Measurements from ENCODE around the gene TMPRSS6. TPM values are rescaled to one million over a fixed set of nuclear protein-coding genes. Genes with fewer than 3 reads are reported as not detected.
A peak's percentile ranks its signal among the peaks of the same experiment; 100 is the strongest.

The TMPRSS6 gene
- total and polyA plus RNA-seq, 2 of the 13 experiments (the other 11 are each of a cell fraction or from before 2014, with no cell fraction given) = 4.2 to 4.8 TPM

GRCh38 chr22:37032535-37033460 is 76.7 kb downstream of the TMPRSS6 start (continued):
- TF ChIP-seq CREB1 (IDR thresholded peaks at IDR 0.05) (0 out of 2 replicates have a peak, but pooled peaks have one; percentile 16), CREB1 (CRISPR knock-in tag; IDR thresholded peaks at IDR 0.05) (peak; percentile 84), TAF15 (IDR thresholded peaks at IDR 0.05; ENCODE audit: low read depth, low read length, poor library complexity, severe bottlenecking) (no peak), NR3C1 (CRISPR knock-in tag; IDR thresholded peaks at IDR 0.05) (no peak), ZNF180 (CRISPR knock-in tag; IDR thresholded peaks at IDR 0.05; ENCODE audit: borderline replicate concordance, low read depth) (no peak), SNRNP70 (IDR thresholded peaks at IDR 0.05; ENCODE audit: low read depth, low read length) (no peak), ARNTL (CRISPR knock-in tag; IDR thresholded peaks at IDR 0.05) (peak; percentile 76), HDAC6 (IDR thresholded peaks at IDR 0.05; ENCODE audit: low read depth, low read length) (peak; percentile 57; the same call in 1 of the 2 replicates), TGIF2 (CRISPR knock-in tag; IDR thresholded peaks at IDR 0.05) (peak; percentile 89), NFE2L1 (CRISPR knock-in tag; IDR thresholded peaks at IDR 0.05; ENCODE audit: borderline replicate concordance) (no peak), ZIK1 (CRISPR knock-in tag; IDR thresholded peaks at IDR 0.05; ENCODE audit: borderline replicate concordance, low read depth) (no peak; the same call in 1 of the 2 replicates), ZNF788 (CRISPR knock-in tag; IDR thresholded peaks at IDR 0.05; ENCODE audit: borderline replicate concordance) (peak; percentile 94; the same call in 1 of the 2 replicates), ZFY (CRISPR knock-in tag; IDR thresholded peaks at IDR 0.05) (peak; percentile 59; the same call in 1 of the 2 replicates), TBL1XR1 (IDR thresholded peaks at IDR 0.05; ENCODE audit: borderline replicate concordance, low read length, partially characterized antibody) (peak; percentile 76), KLF16 (CRISPR knock-in tag; IDR thresholded peaks at IDR 0.05) (peak; percentile 44 to 98; a peak in 2 of 4 replicates), NFKB2 (CRISPR knock-in tag; IDR thresholded peaks at IDR 0.05; ENCODE audit: borderline replicate concordance) (no peak; the same call in 1 of the 2 replicates), SNAI1 (CRISPR knock-in tag; IDR thresholded peaks at IDR 0.05; ENCODE audit: borderline replicate concordance) (0 out of 2 replicates have a peak, but pooled peaks have one; percentile 63), SP140L (CRISPR knock-in tag; IDR thresholded peaks at IDR 0.05; ENCODE audit: borderline replicate concordance) (peak; percentile 74; the same call in 1 of the 2 replicates), DNMT3B (CRISPR knock-in tag; conservative IDR thresholded peaks at IDR 0.05) (peak; percentile 94; the same call in 1 of the 2 replicates), MTA1 (CRISPR knock-in tag; IDR thresholded peaks at IDR 0.05; ENCODE audit: borderline replicate concordance) (peak; percentile 87), ZNF761 (CRISPR knock-in tag; conservative IDR thresholded peaks at IDR 0.05) (0 out of 2 replicates have a peak, but pooled peaks have one; percentile 18), ZNF782 (CRISPR knock-in tag; IDR thresholded peaks at IDR 0.05; ENCODE audit: borderline replicate concordance) (no peak), ZFP82 (CRISPR knock-in tag; IDR thresholded peaks at IDR 0.05; ENCODE audit: borderline replicate concordance) (peak; percentile 71)
- TF ChIP-seq, protein P1, sequence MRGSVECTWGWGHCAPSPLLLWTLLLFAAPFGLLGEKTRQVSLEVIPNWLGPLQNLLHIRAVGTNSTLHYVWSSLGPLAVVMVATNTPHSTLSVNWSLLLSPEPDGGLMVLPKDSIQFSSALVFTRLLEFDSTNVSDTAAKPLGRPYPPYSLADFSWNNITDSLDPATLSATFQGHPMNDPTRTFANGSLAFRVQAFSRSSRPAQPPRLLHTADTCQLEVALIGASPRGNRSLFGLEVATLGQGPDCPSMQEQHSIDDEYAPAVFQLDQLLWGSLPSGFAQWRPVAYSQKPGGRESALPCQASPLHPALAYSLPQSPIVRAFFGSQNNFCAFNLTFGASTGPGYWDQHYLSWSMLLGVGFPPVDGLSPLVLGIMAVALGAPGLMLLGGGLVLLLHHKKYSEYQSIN (CRISPR knock-in tag; IDR thresholded peaks at IDR 0.05; ENCODE audit: borderline replicate concordance) = 0 out of 2 replicates have a peak, but pooled peaks have one; percentile 26
- TF ChIP-seq, protein P2, sequence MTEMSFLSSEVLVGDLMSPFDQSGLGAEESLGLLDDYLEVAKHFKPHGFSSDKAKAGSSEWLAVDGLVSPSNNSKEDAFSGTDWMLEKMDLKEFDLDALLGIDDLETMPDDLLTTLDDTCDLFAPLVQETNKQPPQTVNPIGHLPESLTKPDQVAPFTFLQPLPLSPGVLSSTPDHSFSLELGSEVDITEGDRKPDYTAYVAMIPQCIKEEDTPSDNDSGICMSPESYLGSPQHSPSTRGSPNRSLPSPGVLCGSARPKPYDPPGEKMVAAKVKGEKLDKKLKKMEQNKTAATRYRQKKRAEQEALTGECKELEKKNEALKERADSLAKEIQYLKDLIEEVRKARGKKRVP (CRISPR knock-in tag; IDR thresholded peaks at IDR 0.05) = peak in 1 of 2 experiments; percentile 99; a peak in 2 of 4 replicates
- TF ChIP-seq, protein P3, sequence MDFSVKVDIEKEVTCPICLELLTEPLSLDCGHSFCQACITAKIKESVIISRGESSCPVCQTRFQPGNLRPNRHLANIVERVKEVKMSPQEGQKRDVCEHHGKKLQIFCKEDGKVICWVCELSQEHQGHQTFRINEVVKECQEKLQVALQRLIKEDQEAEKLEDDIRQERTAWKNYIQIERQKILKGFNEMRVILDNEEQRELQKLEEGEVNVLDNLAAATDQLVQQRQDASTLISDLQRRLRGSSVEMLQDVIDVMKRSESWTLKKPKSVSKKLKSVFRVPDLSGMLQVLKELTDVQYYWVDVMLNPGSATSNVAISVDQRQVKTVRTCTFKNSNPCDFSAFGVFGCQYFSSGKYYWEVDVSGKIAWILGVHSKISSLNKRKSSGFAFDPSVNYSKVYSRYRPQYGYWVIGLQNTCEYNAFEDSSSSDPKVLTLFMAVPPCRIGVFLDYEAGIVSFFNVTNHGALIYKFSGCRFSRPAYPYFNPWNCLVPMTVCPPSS (IDR thresholded peaks at IDR 0.05) = no peak
